Tongue (tissue), 2 donors: ENCODE measurements around the gene RBMS3. TPM values are rescaled to one million over a fixed set of nuclear protein-coding genes. Genes with fewer than 3 reads are reported as not detected.
A peak's percentile ranks its signal among the peaks of the same experiment; 100 is the strongest.
"Not testable (repeated sequence)": the region's sequence is repeated elsewhere in the genome, so short reads cannot be mapped to it uniquely, and the experiment has no call there.

Source experiments
- DNase-seq: peaks from one replicate; pipeline ENCODE4 v3.0.0-alpha.2; 2015
- total RNA-seq: library from RNA; depleted of rRNA; stranded (reverse); fragments of >200 nt; gene quantifications from one replicate; pipeline ENCODE4 v1.2.3, GENCODE V29; 2014

Gene RBMS3
- total RNA-seq, 1 donor from 2014 or later, result 81.1 TPM

- no peak for DNase-seq
Observed at GRCh38 chr3:29385046-29385830, 104.4 kb downstream of the RBMS3 start.

- DNase-seq, result no peak
Observed at GRCh38 chr3:29389362-29389761, 108.5 kb downstream of the RBMS3 start.

GRCh38 chr3:29392625-29393388 lies 111.9 kb downstream of the RBMS3 start:
- DNase-seq, result no peak

- not testable (repeated sequence) for DNase-seq
Observed at GRCh38 chr3:29393946-29394345, 113.1 kb downstream of the RBMS3 start.

GRCh38 chr3:29397406-29397805 lies 116.5 kb downstream of the RBMS3 start:
- no peak for DNase-seq

GRCh38 chr3:29398787-29399186 lies 117.9 kb downstream of the RBMS3 start:
- no peak for DNase-seq

- peak; percentile 18 for DNase-seq
Observed at GRCh38 chr3:29406291-29406832, 125.5 kb downstream of the RBMS3 start.

- DNase-seq, result no peak
Observed at GRCh38 chr3:29408676-29409075, 127.8 kb downstream of the RBMS3 start.

- DNase-seq, result no peak
Observed at GRCh38 chr3:29409409-29409808, 128.5 kb downstream of the RBMS3 start.

- DNase-seq, result no peak
Observed at GRCh38 chr3:29410220-29410619, 129.3 kb downstream of the RBMS3 start.

GRCh38 chr3:29410660-29411405 lies 130.0 kb downstream of the RBMS3 start:
- DNase-seq, result peak; percentile 50

- DNase-seq, result no peak
Observed at GRCh38 chr3:29412110-29412509, 131.2 kb downstream of the RBMS3 start.

GRCh38 chr3:29414468-29415224 lies 133.8 kb downstream of the RBMS3 start:
- no peak for DNase-seq

- DNase-seq, result peak; percentile 49
Observed at GRCh38 chr3:29415482-29416223, 134.8 kb downstream of the RBMS3 start.

GRCh38 chr3:29416514-29416913 lies 135.6 kb downstream of the RBMS3 start:
- no peak for DNase-seq

GRCh38 chr3:29420106-29420505 lies 139.2 kb downstream of the RBMS3 start:
- no peak for DNase-seq

- DNase-seq, result no peak
Observed at GRCh38 chr3:29426302-29427226, 145.7 kb downstream of the RBMS3 start.

- DNase-seq, result peak; percentile 62
Observed at GRCh38 chr3:29427266-29428103, 146.6 kb downstream of the RBMS3 start.
